MM.1S (cell line): ENCODE measurements around the gene NKRF.

Experiments used
- CTCF ChIP-seq: fragments of 300-600 bp; sonication (generic); IDR thresholded peaks from 2 replicates; pipeline ENCODE4 v1.5.1; 2016; ENCODE audit warnings: antibody characterized with exemption, low read length, mixed read lengths
- EZH2 ChIP-seq: fragments of 300-600 bp; sonication (generic); optimal IDR thresholded peaks from 2 replicates; pipeline ENCODE3; 2017; ENCODE audit warnings: low read depth, mild to moderate bottlenecking, antibody characterized with exemption, low read length, mixed read lengths
- EZH2phosphoT487 ChIP-seq: fragments of 300-600 bp; sonication (generic); IDR thresholded peaks from 2 replicates; pipeline ENCODE4 v1.6.1; 2018; ENCODE audit warnings: antibody characterized with exemption, low read length

- TF ChIP-seq CTCF: no peak
- TF ChIP-seq EZH2phosphoT487: no peak
- no peak for TF ChIP-seq EZH2
Observed at GRCh38 chrX:119625843-119626242, 19.6 kb upstream of the NKRF start.
